ENCODE results near the gene FGF12.

DNA sequence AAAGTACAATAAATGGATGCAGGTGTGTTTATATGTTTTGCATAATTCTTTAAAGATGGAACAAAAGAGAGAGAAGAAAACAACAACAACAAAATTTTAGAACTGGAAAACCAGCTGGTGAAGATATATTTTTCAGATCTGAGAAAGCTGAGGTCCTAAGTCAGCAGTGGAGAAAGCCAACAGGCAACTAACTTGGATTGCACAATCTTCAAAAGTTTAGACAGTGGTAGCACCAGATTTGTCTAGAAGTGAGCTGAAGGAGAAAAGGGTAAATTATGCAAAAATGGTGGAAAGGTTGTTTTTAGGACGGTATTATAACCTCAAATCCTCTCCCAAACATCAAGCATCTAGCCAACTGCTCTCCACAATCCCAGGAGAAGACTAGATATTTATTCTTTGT lies 17.0 kb downstream of the FGF12 start:
- TF ChIP-seq EZH2 (IDR thresholded peaks at IDR 0.05; ENCODE audit: borderline replicate concordance, insufficient read depth, low read depth, low read length, poor library complexity, severe bottlenecking) = no peak
- TF ChIP-seq, protein P1, sequence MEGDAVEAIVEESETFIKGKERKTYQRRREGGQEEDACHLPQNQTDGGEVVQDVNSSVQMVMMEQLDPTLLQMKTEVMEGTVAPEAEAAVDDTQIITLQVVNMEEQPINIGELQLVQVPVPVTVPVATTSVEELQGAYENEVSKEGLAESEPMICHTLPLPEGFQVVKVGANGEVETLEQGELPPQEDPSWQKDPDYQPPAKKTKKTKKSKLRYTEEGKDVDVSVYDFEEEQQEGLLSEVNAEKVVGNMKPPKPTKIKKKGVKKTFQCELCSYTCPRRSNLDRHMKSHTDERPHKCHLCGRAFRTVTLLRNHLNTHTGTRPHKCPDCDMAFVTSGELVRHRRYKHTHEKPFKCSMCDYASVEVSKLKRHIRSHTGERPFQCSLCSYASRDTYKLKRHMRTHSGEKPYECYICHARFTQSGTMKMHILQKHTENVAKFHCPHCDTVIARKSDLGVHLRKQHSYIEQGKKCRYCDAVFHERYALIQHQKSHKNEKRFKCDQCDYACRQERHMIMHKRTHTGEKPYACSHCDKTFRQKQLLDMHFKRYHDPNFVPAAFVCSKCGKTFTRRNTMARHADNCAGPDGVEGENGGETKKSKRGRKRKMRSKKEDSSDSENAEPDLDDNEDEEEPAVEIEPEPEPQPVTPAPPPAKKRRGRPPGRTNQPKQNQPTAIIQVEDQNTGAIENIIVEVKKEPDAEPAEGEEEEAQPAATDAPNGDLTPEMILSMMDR (IDR thresholded peaks at IDR 0.05) = no peak
